SU-DHL-6 (cell line): Measurements from ENCODE around the gene GPR135.

Experiments used
- EZH2phosphoT487 ChIP-seq: fragments of 200-600 bp; sonication (generic), shearing (Covaris generic); conservative IDR thresholded peaks from 2 replicates; pipeline ENCODE4 v1.6.1; 2018; ENCODE audit warnings: mild to moderate bottlenecking, antibody characterized with exemption, low read length, moderate library complexity, mixed read lengths
- TF ChIP-seq, protein P1 (sequence below): fragments of 200-600 bp; sonication (generic); IDR thresholded peaks from one replicate; pipeline ENCODE4 v1.5.1; 2017; ENCODE audit warnings: antibody characterized with exemption, mild to moderate bottlenecking, low read length, moderate library complexity; ENCODE audit not compliant: insufficient read depth, poor library complexity, severe bottlenecking

GRCh38 chr14:59424341-59425071, 40.7 kb downstream of the GPR135 start:
- TF ChIP-seq, protein P1, sequence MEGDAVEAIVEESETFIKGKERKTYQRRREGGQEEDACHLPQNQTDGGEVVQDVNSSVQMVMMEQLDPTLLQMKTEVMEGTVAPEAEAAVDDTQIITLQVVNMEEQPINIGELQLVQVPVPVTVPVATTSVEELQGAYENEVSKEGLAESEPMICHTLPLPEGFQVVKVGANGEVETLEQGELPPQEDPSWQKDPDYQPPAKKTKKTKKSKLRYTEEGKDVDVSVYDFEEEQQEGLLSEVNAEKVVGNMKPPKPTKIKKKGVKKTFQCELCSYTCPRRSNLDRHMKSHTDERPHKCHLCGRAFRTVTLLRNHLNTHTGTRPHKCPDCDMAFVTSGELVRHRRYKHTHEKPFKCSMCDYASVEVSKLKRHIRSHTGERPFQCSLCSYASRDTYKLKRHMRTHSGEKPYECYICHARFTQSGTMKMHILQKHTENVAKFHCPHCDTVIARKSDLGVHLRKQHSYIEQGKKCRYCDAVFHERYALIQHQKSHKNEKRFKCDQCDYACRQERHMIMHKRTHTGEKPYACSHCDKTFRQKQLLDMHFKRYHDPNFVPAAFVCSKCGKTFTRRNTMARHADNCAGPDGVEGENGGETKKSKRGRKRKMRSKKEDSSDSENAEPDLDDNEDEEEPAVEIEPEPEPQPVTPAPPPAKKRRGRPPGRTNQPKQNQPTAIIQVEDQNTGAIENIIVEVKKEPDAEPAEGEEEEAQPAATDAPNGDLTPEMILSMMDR, result no peak
- TF ChIP-seq EZH2phosphoT487, result no peak
